HG03575 (cell line): Measurements from ENCODE around the gene MSANTD2.

Experiments used
- ATAC-seq: cut with Tn5 transposase; IDR thresholded peaks from one replicate; pipeline ENCODE4 v1.9.1; 2021; ENCODE audit not compliant: unreplicated experiment, insufficient number of reproducible peaks, low FRiP score; ENCODE audit errors: extremely low read depth

Gene MSANTD2

DNA sequence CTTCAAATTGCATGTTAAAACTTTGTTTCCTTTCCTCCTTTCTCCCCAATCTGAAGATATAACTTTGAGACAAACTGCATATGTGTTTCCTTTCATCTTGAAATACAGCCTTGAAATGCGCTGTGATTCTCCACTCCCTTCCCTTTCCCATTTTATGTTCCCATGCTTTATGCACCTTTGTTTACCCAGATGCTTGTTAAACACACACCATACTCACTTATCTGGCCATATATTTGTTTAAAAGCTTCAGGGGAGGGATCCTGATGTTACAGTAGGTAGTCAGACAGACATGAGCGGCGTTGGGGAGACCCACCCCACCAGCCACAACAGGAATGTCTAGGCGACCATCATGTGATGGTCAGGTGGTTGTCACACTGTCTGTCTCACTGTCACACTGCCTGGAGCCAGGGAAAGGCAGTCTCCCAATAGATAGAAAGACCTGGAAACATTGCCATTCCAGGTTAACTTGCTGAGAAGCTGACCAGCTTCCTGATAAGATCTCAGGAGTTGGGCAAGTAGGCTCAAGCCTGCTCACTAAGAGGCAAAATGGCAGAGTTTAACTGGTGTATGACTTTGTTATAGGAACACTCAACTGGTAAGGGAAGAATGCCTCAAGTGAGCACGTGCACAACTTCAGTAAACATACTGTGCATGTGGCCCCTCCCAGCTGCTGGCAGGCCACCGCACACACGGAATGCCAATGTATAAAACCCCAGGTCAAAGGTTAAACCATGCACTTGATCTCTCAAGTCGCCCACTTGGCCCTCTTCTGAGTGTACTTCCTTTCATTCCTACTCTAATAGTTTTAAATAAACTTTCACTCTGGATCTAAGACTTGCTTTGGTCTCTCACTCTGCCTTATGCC, 23.5 kb upstream of the MSANTD2 start:
- no peak for ATAC-seq

DNA sequence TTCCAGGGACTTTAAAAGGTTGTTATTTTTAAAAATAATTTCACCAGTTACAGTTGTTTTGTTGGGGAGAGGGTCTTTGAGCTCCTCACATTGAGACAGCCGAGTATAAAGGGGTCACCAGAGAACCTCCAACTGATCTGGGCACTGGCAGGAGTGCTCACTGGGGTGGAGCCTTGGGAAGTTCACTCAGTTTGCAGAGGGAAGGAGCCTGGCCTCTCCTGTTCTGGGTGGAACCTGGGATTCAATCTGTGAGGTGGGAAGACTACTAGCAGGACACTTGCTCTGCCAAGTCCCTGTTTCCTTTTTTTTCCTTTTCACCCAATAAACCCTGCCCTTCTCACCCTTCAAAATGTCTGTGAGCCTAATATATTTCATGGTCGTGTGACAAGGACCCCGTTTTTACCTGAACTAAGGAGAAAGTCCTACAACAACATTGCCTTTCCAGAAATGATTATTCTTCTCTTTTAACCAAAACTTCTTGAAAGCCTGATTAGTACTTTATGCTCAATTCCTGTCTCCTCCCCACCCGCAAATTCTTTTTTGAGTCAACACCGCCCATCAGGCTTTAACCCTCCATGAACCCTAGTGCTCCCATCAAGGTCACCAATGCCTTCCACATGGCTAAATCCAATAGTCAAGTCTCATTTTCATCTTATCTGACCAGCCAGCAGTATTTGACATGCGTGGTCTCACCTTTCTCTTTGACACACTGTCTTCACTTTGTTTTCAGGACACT, 22.0 kb upstream of the MSANTD2 start:
- no peak for ATAC-seq

DNA sequence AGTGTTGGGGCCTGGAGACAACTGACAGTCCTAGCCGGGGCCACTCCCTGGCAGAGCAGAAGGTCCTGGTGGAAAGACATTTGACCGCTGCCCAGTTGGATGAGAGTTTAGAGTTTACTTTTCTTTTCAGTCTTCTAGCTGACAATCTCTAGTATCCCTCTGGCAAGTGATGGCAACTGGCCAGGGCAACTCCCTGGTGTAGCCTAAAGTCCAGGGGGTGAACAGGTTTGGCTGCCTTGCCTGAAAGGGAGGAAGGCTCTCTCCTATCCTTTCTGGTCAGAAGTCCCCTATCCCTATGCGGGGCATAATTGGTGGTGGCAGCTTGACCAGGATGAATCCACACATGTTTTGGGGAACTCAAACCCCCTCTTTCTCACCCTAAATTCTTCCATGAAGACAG, 16.8 kb upstream of the MSANTD2 start:
- ATAC-seq = no peak

DNA sequence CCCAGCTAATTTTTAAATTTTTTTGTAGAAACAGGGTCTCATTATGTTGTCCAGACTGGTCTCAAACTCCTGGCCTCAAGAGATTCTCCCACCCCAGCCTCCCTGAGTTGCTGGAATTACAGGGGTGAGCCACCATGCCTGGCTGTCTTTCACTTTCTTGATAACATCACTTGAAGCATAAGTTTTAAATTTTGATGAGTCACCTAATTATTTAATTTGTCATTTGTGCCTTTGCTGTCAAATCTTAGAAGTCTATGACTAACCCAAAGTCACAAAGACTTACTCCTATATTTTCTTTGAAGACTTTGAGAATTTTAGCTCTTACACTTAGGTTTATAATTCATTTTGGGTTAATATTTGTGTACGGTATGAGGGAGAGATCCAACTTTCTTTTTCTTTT, 14.5 kb upstream of the MSANTD2 start:
- no peak for ATAC-seq

DNA sequence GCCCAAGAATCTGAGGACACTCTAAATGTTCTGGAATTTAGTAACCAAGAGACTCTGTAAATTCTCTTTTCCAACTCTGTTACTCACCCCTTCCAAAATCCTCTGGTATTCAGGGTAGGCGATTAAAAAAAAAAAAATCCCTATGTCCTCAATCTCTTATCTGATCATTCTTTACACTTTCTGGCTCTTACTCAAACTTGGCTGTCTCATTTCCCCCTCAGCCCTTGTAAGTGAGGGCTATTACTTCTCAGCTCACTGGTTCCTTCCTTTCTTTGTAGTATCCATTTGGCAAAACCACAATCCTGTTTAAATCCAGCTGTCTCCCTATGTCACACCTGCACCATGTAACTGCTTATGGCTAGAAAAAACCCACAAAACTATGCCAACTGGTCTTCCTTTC, 12.7 kb upstream of the MSANTD2 start:
- ATAC-seq = no peak

DNA sequence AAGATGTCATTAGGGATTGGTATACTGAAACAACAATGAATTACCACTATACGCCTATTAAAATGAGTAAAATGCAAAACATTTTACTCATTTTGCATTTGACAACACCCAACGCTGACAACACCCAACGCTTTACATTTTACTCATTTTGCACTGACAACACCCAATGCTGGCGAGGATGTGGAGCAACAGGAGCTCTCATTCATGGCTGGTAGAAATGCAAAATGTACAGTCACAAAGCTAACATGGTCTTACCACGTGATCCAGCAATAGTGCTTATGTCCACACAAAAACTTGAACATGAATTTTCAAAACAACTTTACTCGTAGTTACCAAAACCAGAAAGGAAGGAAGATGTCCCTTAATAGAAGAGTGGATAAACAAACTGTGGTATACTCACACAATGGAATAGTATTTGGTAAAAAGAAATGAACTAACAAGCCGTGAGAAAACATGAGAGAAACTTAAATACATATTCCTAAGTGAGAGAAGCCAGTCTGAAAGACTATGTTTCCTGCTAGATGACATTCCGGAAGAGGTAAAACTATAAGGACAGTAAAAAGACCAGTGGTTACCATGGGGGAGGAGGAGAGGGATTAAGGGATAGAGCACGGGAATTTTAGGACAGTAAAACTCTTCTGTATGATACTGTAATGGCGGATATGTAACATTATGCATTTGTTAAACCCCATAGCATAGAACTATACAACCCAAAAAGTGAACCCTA, 11.4 kb upstream of the MSANTD2 start:
- ATAC-seq = no peak

DNA sequence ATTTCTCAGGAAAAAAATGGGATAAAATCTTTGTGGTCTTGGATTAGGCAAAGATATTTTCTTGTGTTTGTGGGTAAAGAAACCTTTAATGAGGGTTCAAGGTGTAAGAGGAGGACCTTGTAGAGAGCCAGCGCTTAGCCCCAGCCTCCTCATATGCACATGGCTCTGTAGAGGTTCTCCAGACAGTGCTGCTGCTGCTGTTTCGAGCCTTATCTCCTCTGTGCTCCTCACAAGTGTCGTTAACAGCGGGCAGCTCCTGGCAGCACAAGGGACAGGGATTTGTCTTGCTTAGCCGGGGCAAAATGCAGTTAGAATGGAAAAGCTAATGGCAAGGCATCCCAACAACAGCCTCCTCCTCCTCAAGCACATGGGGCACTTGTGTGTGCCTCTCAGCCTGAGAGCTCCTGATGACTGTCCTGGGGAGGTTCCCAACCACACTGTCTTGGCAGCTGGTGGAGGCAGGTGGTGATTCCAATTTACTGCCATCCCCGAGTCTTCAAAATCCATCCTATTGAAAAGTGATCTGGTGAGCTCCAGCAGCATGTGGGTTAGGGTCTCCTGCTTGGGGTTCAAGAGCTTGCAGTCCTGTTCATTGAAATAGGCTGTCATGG, 7.6 kb upstream of the MSANTD2 start:
- no peak for ATAC-seq

DNA sequence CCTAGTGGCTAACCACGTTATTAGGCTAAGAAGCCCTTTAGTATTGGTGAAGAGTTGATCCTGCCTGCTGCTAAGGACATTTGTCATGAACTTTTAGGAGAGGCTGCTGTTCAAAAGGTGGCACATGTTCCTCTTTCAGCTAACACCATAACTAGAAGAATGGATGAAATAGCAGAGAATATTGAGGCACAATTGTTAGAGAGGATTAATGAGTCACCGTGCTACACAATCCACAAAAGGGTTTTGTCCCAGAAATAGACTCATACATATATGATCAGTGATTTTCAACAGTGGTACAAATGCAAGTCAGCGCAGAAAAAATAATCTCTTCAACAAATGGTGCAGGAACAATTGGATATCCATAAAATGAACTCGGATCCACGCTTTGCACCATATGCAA, 7.0 kb upstream of the MSANTD2 start:
- no peak for ATAC-seq

DNA sequence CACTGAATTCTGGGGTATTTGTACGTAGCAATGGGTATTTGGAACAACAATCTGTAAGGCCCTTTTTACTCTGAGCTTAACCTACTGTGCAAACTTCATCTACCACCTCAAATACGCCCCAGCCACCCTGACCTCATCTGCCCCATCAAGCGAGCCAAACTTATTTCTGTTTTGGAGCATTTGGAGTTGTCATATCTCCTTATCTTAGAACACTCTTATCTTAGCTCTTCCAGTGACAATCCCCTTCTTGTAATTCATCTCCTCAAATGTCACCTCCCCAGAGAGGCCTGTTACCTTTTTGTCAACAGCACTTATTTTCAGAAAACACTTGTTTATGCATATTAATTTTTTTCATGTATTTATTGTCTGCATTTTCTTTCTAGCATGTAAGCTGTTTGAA, 4.7 kb upstream of the MSANTD2 start:
- ATAC-seq = no peak

DNA sequence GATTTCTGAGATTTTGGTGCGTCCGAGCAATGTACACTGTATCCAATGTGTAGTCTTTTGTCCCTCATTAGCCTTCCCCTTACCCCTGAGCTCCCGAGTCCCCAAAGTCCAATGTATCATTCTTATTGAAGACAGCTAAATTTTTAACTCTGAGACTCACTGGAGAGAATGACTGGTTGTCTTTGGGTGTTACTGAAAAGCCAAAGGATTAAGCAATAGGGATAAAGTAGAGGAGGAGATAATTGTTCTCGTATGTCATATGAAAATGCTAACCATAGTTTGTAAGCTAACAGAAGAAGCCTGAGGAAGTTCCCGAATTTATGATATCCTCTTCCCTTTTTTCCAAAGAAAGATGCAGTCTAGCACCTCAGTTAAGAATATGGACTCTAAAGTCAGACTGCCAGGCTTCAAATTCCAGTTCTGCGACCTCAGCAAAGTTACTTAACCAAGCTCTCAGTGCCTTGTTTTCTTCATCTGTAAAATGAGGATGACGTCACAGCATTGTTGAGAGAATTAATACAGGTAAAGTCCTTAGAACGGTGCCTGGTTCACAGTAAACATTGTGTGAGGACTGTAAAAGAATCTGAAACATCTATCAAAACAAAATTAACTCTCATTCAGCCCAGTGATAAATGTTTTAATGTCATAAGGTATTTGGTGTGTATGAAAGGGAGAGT, 1.6 kb upstream of the MSANTD2 start:
- no peak for ATAC-seq

DNA sequence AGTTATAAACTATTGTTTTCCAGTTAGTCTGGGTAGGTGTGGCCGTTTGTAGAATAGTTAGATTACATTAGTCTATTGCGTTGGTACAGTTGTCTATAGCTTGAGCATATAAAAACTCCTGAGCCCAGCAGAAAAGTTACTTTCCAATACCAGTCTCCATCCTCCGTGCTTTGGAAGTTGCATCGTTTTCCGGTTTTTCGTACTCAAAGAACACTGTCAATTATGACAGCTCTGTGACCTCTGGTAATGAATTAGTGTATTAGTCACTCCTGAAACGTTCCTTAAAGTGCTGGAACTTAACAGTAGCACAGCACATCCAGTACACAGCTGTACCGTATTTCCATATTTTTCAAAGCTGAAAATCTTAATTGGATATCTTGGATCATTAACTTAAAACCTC, 808 bp upstream of the MSANTD2 start:
- no peak for ATAC-seq

DNA sequence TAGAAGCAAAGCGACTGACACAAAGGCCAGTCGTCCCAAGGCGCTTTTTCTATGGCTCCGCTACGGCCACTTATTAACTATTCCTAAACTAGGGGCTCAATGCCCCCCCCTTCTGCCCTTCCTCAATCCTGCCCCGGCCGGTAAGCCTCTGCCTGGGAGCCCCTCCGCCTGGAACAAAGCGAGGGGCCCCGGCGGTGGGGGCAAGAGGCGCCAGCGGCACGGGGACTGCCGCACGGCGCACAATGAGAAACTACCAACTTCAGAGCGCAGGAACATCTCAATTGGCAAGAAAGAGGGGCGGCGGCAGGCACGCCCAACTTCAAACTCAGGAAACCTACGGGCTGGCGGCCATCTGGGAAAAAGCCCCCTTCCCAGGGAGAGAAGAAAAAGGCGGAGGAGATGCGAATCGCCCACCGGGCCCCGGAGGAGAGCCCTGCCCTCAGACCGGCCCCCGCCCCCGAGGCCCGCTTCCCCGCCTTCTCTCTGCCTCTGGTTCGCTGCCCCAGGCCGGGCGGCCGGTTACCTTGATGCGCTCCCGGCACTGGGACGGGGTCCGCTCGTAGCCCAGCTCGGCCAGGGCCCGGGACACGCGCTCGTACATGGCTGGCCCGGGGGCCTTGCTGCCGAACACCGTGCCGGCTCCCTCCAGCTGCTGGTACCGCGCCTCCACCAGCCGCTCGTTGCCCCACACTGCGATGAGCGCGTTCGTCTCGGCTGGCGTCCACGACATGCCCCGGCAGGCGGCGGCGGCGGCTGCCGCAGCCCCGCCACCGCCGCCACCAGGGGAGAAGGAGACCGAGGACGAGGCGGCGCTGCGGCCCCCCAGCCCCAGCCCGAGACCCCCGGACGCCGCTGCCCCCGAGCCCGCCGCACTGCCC, 619 bp downstream of the MSANTD2 start:
- ATAC-seq = no peak

DNA sequence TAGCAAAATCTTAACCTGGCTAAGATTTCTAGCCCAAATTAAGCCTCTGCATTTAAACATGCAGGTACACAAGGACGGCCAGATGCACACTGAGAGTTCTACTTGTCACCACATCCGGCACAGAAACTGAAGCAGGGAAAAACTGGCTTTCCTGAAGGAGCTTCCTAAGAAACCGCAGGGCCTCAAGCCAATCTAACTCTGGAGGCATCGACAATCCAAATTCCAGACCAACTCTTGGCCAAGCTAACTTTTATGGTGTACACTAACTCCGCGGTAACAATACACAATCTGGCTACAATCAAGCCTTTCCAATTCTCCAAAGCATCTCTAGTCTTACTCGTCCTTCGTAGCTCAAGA, 1.2 kb downstream of the MSANTD2 start:
- ATAC-seq = no peak

DNA sequence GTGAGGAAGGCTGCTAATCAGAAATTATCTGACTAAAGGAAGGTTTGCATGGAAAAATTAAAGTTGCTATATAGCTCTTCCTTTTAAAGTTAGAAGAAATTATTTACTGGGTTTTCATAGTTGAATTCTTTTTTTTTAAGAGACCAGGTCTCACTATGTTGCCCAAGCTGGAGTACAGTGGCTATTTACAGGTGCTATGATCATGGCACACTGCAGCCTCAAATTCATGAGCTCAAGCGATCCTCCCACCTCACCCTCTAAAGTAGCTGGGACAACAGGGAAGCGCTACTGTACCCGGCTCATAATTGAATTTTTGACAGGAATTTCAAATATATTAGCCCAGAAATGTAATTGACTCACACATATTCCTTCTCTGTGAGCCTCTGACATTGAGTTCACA, 3.9 kb downstream of the MSANTD2 start:
- ATAC-seq = no peak

DNA sequence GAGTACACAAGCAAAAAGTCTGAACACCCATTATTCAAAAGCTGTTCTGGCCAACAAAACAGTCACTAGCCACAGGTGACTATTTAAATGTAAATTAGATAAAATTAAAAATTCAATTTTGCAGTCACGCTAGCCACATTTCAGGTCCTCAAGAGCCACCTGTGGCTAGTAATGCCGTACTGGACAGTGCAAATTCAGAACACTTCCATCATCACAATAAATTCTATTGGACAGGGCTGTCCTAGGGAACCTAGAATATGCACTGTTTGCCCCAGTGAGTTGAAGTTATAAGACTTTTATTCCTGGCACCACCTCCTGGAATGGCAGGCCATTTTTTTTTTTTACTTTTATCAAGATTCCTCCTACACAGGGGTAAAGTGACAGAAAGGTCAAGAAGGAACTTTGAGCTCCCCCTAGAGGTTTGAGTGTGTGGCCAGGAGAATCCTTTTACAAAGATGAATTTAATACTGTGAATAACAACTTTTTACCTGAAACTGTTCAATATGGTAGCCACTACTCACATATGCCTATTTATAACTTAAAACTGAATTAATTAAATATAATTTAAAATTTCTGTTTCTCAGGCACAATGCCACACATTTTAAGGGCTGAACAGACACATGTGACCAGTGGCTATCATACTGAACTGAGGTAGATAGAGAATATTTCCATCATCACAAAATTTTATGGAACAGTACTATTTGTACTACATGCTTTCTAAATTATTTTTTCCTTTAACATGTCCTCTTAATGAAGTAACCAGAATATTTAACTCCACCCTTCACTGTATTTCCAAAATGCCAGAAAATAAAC, 6.5 kb downstream of the MSANTD2 start:
- no peak for ATAC-seq

DNA sequence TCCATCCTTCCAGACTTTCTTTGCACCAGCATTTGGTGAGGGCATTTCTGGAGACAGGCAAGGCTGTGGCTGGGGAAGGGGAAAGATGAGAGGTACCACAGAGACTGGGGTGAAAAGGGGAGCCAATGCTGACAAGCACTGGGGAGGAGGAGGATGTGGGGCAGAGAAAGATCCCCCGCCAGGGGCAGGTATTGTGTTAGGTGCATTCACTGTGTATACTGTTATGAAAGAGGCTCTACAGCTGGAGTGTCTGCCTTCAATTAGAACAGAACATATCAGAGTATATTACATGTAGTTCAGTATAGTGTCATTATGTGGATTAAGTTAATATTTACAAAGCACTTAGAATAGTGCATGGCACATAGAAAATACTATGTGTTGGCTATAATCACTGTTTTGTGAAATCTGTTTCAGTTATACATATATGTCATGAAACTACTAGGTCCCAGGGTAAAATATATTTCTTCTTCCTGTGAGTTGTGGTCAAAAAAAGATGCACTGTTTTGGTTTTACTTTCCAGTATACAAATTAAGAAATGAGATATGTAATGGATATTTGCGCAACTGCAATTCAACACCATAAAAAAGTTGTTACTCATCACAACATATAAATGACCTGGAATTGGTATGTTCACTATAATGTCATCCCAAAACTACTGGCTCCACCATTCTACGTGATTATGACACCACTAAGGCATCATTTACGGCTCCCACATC, 8.4 kb downstream of the MSANTD2 start:
- ATAC-seq = peak; percentile 58

DNA sequence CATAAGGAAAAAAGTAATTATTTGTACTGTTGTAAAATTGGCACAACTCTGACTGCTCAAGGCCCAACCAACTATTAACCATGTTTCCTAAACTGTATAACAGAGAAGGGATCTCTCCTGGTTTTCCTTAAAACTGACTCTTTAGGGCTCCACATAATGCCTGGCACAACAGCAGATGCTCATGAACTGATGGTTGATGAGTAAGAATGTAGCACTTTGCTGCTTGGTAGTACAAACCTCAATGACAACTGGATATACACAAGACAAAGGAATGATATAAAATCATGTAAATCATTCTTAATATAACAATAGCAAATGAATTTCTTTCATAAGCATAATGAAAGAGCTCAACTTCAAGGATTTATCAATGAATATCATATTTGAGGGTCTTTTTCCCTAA, 11.7 kb downstream of the MSANTD2 start:
- no peak for ATAC-seq
